Neuronal stem cell (in vitro differentiated cells): ENCODE measurements around the gene BBS9.
"Not testable (repeated sequence)": the region's sequence is repeated elsewhere in the genome, so short reads cannot be mapped to it uniquely, and the experiment has no call there.

Experiments
- DNase-seq: peaks from one replicate; pipeline ENCODE4 v3.0.0-alpha.2; 2013; ENCODE audit warnings: low spot score
- H2AFZ ChIP-seq: one replicate; pipeline ENCODE4 v1.6.1; 2013; ENCODE audit warnings: mild to moderate bottlenecking, low read length, inconsistent platforms
- H2AK5ac ChIP-seq: 2 replicates; pipeline ENCODE4 v1.6.1; 2013; ENCODE audit warnings: low read depth, mild to moderate bottlenecking, inconsistent platforms, low read length, moderate library complexity, mixed read lengths
- H2BK120ac ChIP-seq: 2 replicates; pipeline ENCODE4 v1.6.1; 2013; ENCODE audit warnings: low read depth, mild to moderate bottlenecking, inconsistent platforms, low read length, moderate library complexity, mixed read lengths
- H2BK12ac ChIP-seq: one replicate; pipeline ENCODE4 v1.6.1; 2013; ENCODE audit warnings: low read length, inconsistent platforms
- H2BK15ac ChIP-seq: 2 replicates; pipeline ENCODE4 v1.6.1; 2013; ENCODE audit warnings: mild to moderate bottlenecking, low read length, inconsistent platforms, mixed read lengths
- H2BK5ac ChIP-seq: one replicate; pipeline ENCODE4 v1.6.1; 2013; ENCODE audit warnings: inconsistent platforms, mild to moderate bottlenecking, low read length, moderate library complexity
- H3K14ac ChIP-seq: one replicate; pipeline ENCODE4 v1.6.1; 2013; ENCODE audit warnings: low read length, inconsistent platforms
- H3K18ac ChIP-seq: 2 replicates; pipeline ENCODE4 v1.6.1; 2013; ENCODE audit warnings: low read length, inconsistent platforms
- H3K23ac ChIP-seq: 2 replicates; pipeline ENCODE4 v1.6.1; 2013; ENCODE audit warnings: low read depth, mild to moderate bottlenecking, mixed read lengths, low read length, inconsistent platforms; ENCODE audit not compliant: poor library complexity
- H3K27ac ChIP-seq: replicated peaks from 3 replicates; pipeline ENCODE4 v1.5.1; 2013; ENCODE audit warnings: low read length, inconsistent platforms
- H3K27me3 ChIP-seq, 3 experiments: 2 replicates each; pipeline ENCODE4 v1.6.1; 2013; ENCODE audit warnings: low read length in 3 of 3, mild to moderate bottlenecking in 2 of 3, inconsistent platforms in 1 of 3, low read depth in 1 of 3, mixed read lengths in 1 of 3, moderate library complexity in 1 of 3; ENCODE audit not compliant: control insufficient read depth in 3 of 3, insufficient read depth in 3 of 3
- H3K36me3 ChIP-seq, 2 donors: replicated peaks in 1 of 2; 2 replicates each; pipeline ENCODE4 v1.6.1; 2013; ENCODE audit warnings: low read length in 2 of 2; ENCODE audit not compliant: control insufficient read depth in 2 of 2, insufficient read depth in 2 of 2
- H3K4ac ChIP-seq: 2 replicates; pipeline ENCODE4 v1.6.1; 2013; ENCODE audit warnings: inconsistent platforms, mild to moderate bottlenecking, low read length, moderate library complexity
- H3K4me1 ChIP-seq, 2 donors: 1 replicate in 1 of 2; 2 replicates in 1 of 2; pipeline ENCODE4 v1.6.1; 2013; ENCODE audit warnings: low read length in 2 of 2, low read depth in 1 of 2; ENCODE audit not compliant: control insufficient read depth in 2 of 2, insufficient read depth in 1 of 2
- H3K4me2 ChIP-seq: one replicate; pipeline ENCODE4 v1.6.1; 2013; ENCODE audit warnings: mild to moderate bottlenecking, low read length, inconsistent platforms; ENCODE audit not compliant: insufficient read depth, poor library complexity, severe bottlenecking
- H3K4me3 ChIP-seq, 2 donors: 2 replicates each; pipeline ENCODE4 v1.5.1; 2013; ENCODE audit warnings: low read length in 2 of 2, mild to moderate bottlenecking in 2 of 2, inconsistent platforms in 1 of 2, moderate library complexity in 1 of 2
- H3K79me1 ChIP-seq: one replicate; pipeline ENCODE4 v1.6.1; 2013; ENCODE audit warnings: low read depth, mild to moderate bottlenecking, inconsistent platforms, low read length, moderate library complexity
- H3K9ac ChIP-seq: one replicate; pipeline ENCODE4 v1.6.1; 2013; ENCODE audit warnings: mild to moderate bottlenecking, low read depth, low read length, inconsistent platforms; ENCODE audit not compliant: poor library complexity
- H3K9me3 ChIP-seq, 2 donors: replicated peaks in 1 of 2; 2 replicates each; pipeline versions ENCODE3 to v1.6.1; 2013; ENCODE audit warnings: low read length in 2 of 2, mild to moderate bottlenecking in 2 of 2, inconsistent platforms in 1 of 2, low read depth in 1 of 2, mixed read lengths in 1 of 2, moderate library complexity in 1 of 2; ENCODE audit not compliant: control insufficient read depth in 2 of 2, insufficient read depth in 1 of 2
- H4K8ac ChIP-seq: one replicate; pipeline ENCODE4 v1.6.1; 2013; ENCODE audit warnings: low read depth, mild to moderate bottlenecking, inconsistent platforms, low read length, moderate library complexity
- H4K91ac ChIP-seq: one replicate; pipeline ENCODE4 v1.6.1; 2013; ENCODE audit warnings: low read length, low read depth, mild to moderate bottlenecking, inconsistent platforms; ENCODE audit not compliant: poor library complexity
- WGBS, 2 donors: extraction: QIAGEN DNeasy Blood & Tissue Kit; methylation state at CpG; one replicate each; pipeline ENCODE4 v1.1.7; 2013; ENCODE audit warnings: missing lambda C conversion rate in 2 of 2, mixed read lengths in 1 of 2; ENCODE audit not compliant: insufficient read length in 2 of 2, insufficient replicate concordance in 1 of 2; ENCODE audit errors: extremely low coverage in 2 of 2; 5-methylcytosine and 5-hydroxymethylcytosine counted together

Gene BBS9

GRCh38 chr7:33527613-33528012 lies 398.2 kb downstream of the BBS9 start:
- H3K27ac ChIP-seq, H3K4ac ChIP-seq, H3K4me3 ChIP-seq, H3K18ac ChIP-seq, H3K23ac ChIP-seq, H3K79me1 ChIP-seq, H3K36me3 ChIP-seq, H3K9me3 ChIP-seq, H2BK5ac ChIP-seq, H3K4me1 ChIP-seq, H3K9ac ChIP-seq, H2BK120ac ChIP-seq, H3K4me2 ChIP-seq, H4K91ac ChIP-seq, H2AK5ac ChIP-seq, H4K8ac ChIP-seq, H2BK15ac ChIP-seq, H2BK12ac ChIP-seq, H3K27me3 ChIP-seq, H3K14ac ChIP-seq, DNase-seq: not testable (repeated sequence)
- peak overlapping the region; percentile 59 for H2AFZ ChIP-seq
- WGBS, 2 donors, result no CpG with 5 or more reads among the region's 10 CpGs

- H4K91ac ChIP-seq, result no peak overlapping the region
- no peak overlapping the region for H3K27ac ChIP-seq
- peak overlapping the region; percentile 14 for H2AFZ ChIP-seq
- H4K8ac ChIP-seq, result no peak overlapping the region
- no peak overlapping the region for H2AK5ac ChIP-seq
- no peak for DNase-seq
- H2BK120ac ChIP-seq, result no peak overlapping the region
- H3K4me3 ChIP-seq, result no peak overlapping the region
- H3K4me2 ChIP-seq, result no peak overlapping the region
- no peaks in the 10 kb centered on the region for H3K27me3 ChIP-seq
- H3K18ac ChIP-seq, result peak overlapping the region; percentile 20
- H3K4me1 ChIP-seq, result no peaks in the 10 kb centered on the region
- no CpG with 5 or more reads among the region's 2 CpGs for WGBS, 2 donors
- no peaks in the 10 kb centered on the region for H3K9me3 ChIP-seq
- H3K23ac ChIP-seq, result no peak overlapping the region
- H3K36me3 ChIP-seq, result no peaks in the 10 kb centered on the region
- H3K4ac ChIP-seq, result no peak overlapping the region
- no peak overlapping the region for H2BK5ac ChIP-seq
- H2BK15ac ChIP-seq, result no peak overlapping the region
- H3K14ac ChIP-seq, result no peak overlapping the region
- H3K9ac ChIP-seq, result no peak overlapping the region
- no peak overlapping the region for H2BK12ac ChIP-seq
- no peaks in the 10 kb centered on the region for H3K79me1 ChIP-seq
Measured at GRCh38 chr7:33529070-33529469, 399.7 kb downstream of the BBS9 start.

- H3K9me3 ChIP-seq, result no peaks in the 10 kb centered on the region
- H3K36me3 ChIP-seq, result no peaks in the 10 kb centered on the region
- H3K4me3 ChIP-seq, result no peak overlapping the region
- no peak overlapping the region for H3K4ac ChIP-seq
- no peak overlapping the region for H4K8ac ChIP-seq
- no peak overlapping the region for H2BK12ac ChIP-seq
- no peak overlapping the region for H3K27ac ChIP-seq
- no peaks in the 10 kb centered on the region for H3K79me1 ChIP-seq
- no peak overlapping the region for H3K14ac ChIP-seq
- H2BK120ac ChIP-seq, result no peak overlapping the region
- no peak overlapping the region for H2BK15ac ChIP-seq
- peaks cover 0 to 6% of the 10 kb centered on the region in 2 donors for H3K4me1 ChIP-seq
- no peaks in the 10 kb centered on the region for H3K27me3 ChIP-seq
- H2BK5ac ChIP-seq, result no peak overlapping the region
- DNase-seq, result no peak
- no peak overlapping the region for H3K4me2 ChIP-seq
- no peak overlapping the region for H2AK5ac ChIP-seq
- H3K18ac ChIP-seq, result no peak overlapping the region
- no peak overlapping the region for H3K9ac ChIP-seq
- WGBS, 2 donors, result no CpG with 5 or more reads among the region's 1 CpG
- H3K23ac ChIP-seq, result no peak overlapping the region
- no peak overlapping the region for H4K91ac ChIP-seq
- no peak overlapping the region for H2AFZ ChIP-seq
Measured at GRCh38 chr7:33530664-33531063, 401.3 kb downstream of the BBS9 start.

GRCh38 chr7:33531888-33532287 lies 402.5 kb downstream of the BBS9 start:
- Histone ChIP-seq H3K14ac (no peak overlapping the region), H3K18ac (no peak overlapping the region), H2BK12ac (no peak overlapping the region), H3K9me3 (no peaks in the 10 kb centered on the region), H2BK15ac (no peak overlapping the region), H3K4ac (no peak overlapping the region), H2AK5ac (no peak overlapping the region), H2BK5ac (no peak overlapping the region), H3K4me3 (no peak overlapping the region), H3K36me3 (no peaks in the 10 kb centered on the region), H4K8ac (no peak overlapping the region), H4K91ac (no peak overlapping the region), H3K4me1 (peaks cover 3 to 8% of the 10 kb centered on the region in 2 donors), H3K79me1 (no peaks in the 10 kb centered on the region), H3K27ac (no peak overlapping the region), H3K4me2 (no peak overlapping the region), H2AFZ (no peak overlapping the region), H3K23ac (no peak overlapping the region), H3K27me3 (no peaks in the 10 kb centered on the region), H2BK120ac (no peak overlapping the region), H3K9ac (no peak overlapping the region)
- no peak for DNase-seq
- WGBS, 2 donors, result no CpG with 5 or more reads among the region's 4 CpGs
